Panc1 (cell line): ENCODE results near the gene EZH2.

Source experiments
- POLR2AphosphoS5 ChIP-seq: IDR thresholded peaks from 2 replicates; pipeline ENCODE4 v1.6.1; 2012; ENCODE audit warnings: mild to moderate bottlenecking, low read depth, low read length, moderate library complexity
- SIN3A ChIP-seq: IDR thresholded peaks from 2 replicates; pipeline ENCODE4 v1.6.1; 2012; ENCODE audit warnings: low read depth, mild to moderate bottlenecking, low read length, moderate library complexity, borderline replicate concordance; ENCODE audit not compliant: insufficient read depth
- TF ChIP-seq, protein P1 (sequence below), 2 experiments: IDR thresholded peaks; 2 replicates each; pipeline ENCODE4 v1.6.1; 2011 to 2012; ENCODE audit warnings: low read depth in 2 of 2, control low read depth in 1 of 2, low read length in 1 of 2, mild to moderate bottlenecking in 1 of 2, moderate library complexity in 1 of 2; ENCODE audit not compliant: insufficient read depth in 1 of 2
- TF ChIP-seq, protein P2 (sequence below): fragments of 450-650 bp; IDR thresholded peaks from 2 replicates; pipeline ENCODE4 v1.5.1; 2017; ENCODE audit warnings: mild to moderate bottlenecking

DNA sequence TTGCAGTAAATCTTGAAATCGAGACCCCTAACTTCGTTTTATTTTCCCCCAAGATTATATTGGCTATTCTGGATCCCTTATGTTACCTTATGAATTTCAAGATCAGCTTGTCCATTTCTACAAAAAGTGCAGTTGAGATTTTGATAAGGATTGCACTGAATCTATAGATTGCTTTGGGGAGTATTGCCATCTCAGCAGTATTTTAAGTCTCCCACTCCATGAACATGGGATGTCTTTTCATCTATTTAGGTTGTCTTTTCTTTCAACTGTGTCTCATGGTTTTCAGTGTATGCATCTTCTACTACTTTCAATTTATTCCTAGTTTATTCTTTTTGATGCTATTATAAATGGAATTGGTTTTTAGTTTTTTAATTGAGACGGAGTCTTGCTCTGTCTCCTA is 89.6 kb downstream of the EZH2 start:
- TF ChIP-seq POLR2AphosphoS5: no peak
- TF ChIP-seq, protein P1, sequence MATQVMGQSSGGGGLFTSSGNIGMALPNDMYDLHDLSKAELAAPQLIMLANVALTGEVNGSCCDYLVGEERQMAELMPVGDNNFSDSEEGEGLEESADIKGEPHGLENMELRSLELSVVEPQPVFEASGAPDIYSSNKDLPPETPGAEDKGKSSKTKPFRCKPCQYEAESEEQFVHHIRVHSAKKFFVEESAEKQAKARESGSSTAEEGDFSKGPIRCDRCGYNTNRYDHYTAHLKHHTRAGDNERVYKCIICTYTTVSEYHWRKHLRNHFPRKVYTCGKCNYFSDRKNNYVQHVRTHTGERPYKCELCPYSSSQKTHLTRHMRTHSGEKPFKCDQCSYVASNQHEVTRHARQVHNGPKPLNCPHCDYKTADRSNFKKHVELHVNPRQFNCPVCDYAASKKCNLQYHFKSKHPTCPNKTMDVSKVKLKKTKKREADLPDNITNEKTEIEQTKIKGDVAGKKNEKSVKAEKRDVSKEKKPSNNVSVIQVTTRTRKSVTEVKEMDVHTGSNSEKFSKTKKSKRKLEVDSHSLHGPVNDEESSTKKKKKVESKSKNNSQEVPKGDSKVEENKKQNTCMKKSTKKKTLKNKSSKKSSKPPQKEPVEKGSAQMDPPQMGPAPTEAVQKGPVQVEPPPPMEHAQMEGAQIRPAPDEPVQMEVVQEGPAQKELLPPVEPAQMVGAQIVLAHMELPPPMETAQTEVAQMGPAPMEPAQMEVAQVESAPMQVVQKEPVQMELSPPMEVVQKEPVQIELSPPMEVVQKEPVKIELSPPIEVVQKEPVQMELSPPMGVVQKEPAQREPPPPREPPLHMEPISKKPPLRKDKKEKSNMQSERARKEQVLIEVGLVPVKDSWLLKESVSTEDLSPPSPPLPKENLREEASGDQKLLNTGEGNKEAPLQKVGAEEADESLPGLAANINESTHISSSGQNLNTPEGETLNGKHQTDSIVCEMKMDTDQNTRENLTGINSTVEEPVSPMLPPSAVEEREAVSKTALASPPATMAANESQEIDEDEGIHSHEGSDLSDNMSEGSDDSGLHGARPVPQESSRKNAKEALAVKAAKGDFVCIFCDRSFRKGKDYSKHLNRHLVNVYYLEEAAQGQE (IDR thresholded peaks at IDR 0.05; ENCODE audit: insufficient read depth in 1 of 2, low read depth in 2 of 2, low read length in 1 of 2): no peak
- TF ChIP-seq, protein P2, sequence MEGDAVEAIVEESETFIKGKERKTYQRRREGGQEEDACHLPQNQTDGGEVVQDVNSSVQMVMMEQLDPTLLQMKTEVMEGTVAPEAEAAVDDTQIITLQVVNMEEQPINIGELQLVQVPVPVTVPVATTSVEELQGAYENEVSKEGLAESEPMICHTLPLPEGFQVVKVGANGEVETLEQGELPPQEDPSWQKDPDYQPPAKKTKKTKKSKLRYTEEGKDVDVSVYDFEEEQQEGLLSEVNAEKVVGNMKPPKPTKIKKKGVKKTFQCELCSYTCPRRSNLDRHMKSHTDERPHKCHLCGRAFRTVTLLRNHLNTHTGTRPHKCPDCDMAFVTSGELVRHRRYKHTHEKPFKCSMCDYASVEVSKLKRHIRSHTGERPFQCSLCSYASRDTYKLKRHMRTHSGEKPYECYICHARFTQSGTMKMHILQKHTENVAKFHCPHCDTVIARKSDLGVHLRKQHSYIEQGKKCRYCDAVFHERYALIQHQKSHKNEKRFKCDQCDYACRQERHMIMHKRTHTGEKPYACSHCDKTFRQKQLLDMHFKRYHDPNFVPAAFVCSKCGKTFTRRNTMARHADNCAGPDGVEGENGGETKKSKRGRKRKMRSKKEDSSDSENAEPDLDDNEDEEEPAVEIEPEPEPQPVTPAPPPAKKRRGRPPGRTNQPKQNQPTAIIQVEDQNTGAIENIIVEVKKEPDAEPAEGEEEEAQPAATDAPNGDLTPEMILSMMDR: no peak
- no peak for TF ChIP-seq SIN3A
